SH-SY5Y (cell line): ENCODE data around the gene GRP.

Experiments used
- GATA2 ChIP-seq: IDR thresholded peaks from 2 replicates; pipeline ENCODE4 v1.6.1; 2011; ENCODE audit warnings: mild to moderate bottlenecking, low read depth, low read length
- GATA3 ChIP-seq: IDR thresholded peaks from 2 replicates; pipeline ENCODE4 v1.6.1; 2011; ENCODE audit warnings: low read depth, mild to moderate bottlenecking, low read length, moderate library complexity

DNA sequence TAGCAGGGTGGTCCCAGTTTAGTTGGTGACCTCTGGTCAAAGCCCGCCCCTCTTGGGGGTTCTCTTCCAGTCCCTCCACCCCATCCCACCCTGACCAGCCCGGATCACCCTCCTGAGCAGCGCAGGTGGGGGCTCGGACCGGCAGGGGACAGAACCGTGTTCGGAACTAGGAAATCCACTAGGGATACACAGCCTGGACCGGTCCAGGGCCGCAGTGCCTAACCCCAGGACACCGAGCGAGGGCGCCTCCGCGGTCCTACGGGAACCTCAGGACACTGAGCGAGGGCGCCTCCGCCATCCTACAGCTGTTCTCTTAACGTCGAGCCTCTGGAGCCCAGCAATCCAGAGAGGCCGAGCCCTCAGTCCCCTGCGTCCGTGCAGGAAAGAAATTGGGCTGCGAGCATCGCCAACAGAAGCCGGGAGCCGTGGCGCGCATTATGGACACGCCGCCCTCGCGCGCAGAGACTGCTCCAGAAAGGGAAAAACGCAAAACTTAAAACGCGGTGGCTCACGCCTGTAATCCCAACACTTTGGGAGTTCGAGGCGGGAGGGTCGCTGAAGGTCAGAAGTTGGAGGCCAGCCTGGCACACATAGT, 44.8 kb downstream of the GRP start:
- no peak for TF ChIP-seq GATA2
- TF ChIP-seq GATA3 = no peak
